GM12878 (cell line): ENCODE data around the gene SPARC. TPM values are rescaled to one million over a fixed set of nuclear protein-coding genes. Genes with fewer than 3 reads are reported as not detected.

ENCODE experiments used
- ATAC-seq: fragments of 200-7000 bp; cut with Tn5 transposase; 3 replicates; pipeline ENCODE4 v1.9.1; 2020; ENCODE audit warnings: mild to moderate bottlenecking, moderate library complexity
- BruUV-seq: library from RNA; stranded (reverse); fragments of 400-500 nt; replicated peaks from 2 replicates; lab custom pipeline; 2021; lab: Mats Ljungman, UMichigan
- CTCF ChIA-PET: fragments of 300-600 bp; sonication (Branson Sonifier 250); formaldehyde crosslinking; extraction: SDS; loops from one replicate; lab custom pipeline; 2021; ENCODE audit warnings: inconsistent platforms; lab: Yijun Ruan, JAX
- POLR2A ChIA-PET: fragments of 350-600 bp; formaldehyde crosslinking; extraction: SDS; loops from one replicate; lab custom pipeline; 2021; ENCODE audit warnings: inconsistent platforms; lab: Charles Lee
- RAD21 ChIA-PET: fragments of 300-600 bp; sonication (Branson Sonifier 250); formaldehyde crosslinking; loops from one replicate; lab custom pipeline; 2023; ENCODE audit warnings: antibody characterized with exemption; ENCODE audit not compliant: unreplicated experiment; lab: Charles Lee
- SMC1A ChIA-PET: fragments of 300-600 bp; sonication (Branson Sonifier 250); formaldehyde crosslinking; loops from one replicate; lab custom pipeline; 2023; ENCODE audit not compliant: unreplicated experiment, uncharacterized antibody; lab: Charles Lee
- DNase-seq: peaks from one replicate; pipeline ENCODE4 v3.0.0-alpha.2; 2011; ENCODE audit warnings: low read depth, low spot score
- FAIRE-seq: peaks from 3 replicates; lab custom pipeline; 2011; peaks lifted over from hg19 to GRCh38; lab: Jason Lieb, UNC
- H2AFZ ChIP-seq: 2 replicates; pipeline ENCODE4 v1.6.0; 2011; ENCODE audit warnings: low read depth, low read length, control low read depth; ENCODE audit not compliant: control insufficient read depth
- H3K27ac ChIP-seq: 2 replicates; pipeline ENCODE4 v1.5.1; 2011; ENCODE audit warnings: control low read depth; ENCODE audit not compliant: control insufficient read depth, insufficient read depth
- H3K27me3 ChIP-seq, 2 experiments: replicated peaks in 1 of 2; 2 replicates each; pipeline versions ENCODE4 v1.6.0 to v1.6.1; 2011; ENCODE audit warnings: low read length in 1 of 2; ENCODE audit not compliant: control insufficient read depth in 2 of 2, insufficient read depth in 2 of 2
- H3K36me3 ChIP-seq, 2 experiments: 2 replicates each; pipeline ENCODE4 v1.5.1; 2011; ENCODE audit warnings: low read length in 1 of 2; ENCODE audit not compliant: control insufficient read depth in 2 of 2, insufficient read depth in 2 of 2
- H3K4me1 ChIP-seq: 2 replicates; pipeline ENCODE4 v1.6.1; 2011; ENCODE audit warnings: mild to moderate bottlenecking, low read length, moderate library complexity, mixed read lengths; ENCODE audit not compliant: control insufficient read depth, insufficient read depth
- H3K4me2 ChIP-seq: 2 replicates; pipeline ENCODE4 v1.6.0; 2011; ENCODE audit warnings: control low read depth; ENCODE audit not compliant: control insufficient read depth, insufficient read depth
- H3K4me3 ChIP-seq: fragments of 200-600 bp; sonication (generic); 2 replicates; pipeline ENCODE4 v1.5.1; 2016
- H3K79me2 ChIP-seq: 2 replicates; pipeline ENCODE4 v1.6.0; 2011; ENCODE audit warnings: low read length; ENCODE audit not compliant: control insufficient read depth, insufficient read depth
- H3K9ac ChIP-seq: 2 replicates; pipeline ENCODE4 v1.8.0; 2011; ENCODE audit warnings: low read length, control low read depth, mixed read lengths; ENCODE audit not compliant: control insufficient read depth, insufficient read depth
- H3K9me3 ChIP-seq: replicated peaks from 3 replicates; pipeline ENCODE4 v1.5.1; 2011; ENCODE audit warnings: mild to moderate bottlenecking, low read length; ENCODE audit not compliant: control insufficient read depth, insufficient read depth
- H4K20me1 ChIP-seq: 2 replicates; pipeline ENCODE4 v1.6.0; 2011; ENCODE audit not compliant: control insufficient read depth, insufficient read depth
- BCLAF1 ChIP-seq: fragments of 450-650 bp; IDR thresholded peaks from 2 replicates; pipeline ENCODE4 v1.6.1; 2017; ENCODE audit warnings: antibody characterized with exemption, mild to moderate bottlenecking, moderate library complexity
- BRCA1 ChIP-seq: IDR thresholded peaks from 2 replicates; pipeline ENCODE4 v1.6.1; 2011; ENCODE audit warnings: low read depth, low read length, improper control_type of control experiment
- CBX3 ChIP-seq: fragments of 200-600 bp; sonication (generic); IDR thresholded peaks from 2 replicates; pipeline ENCODE4 v1.6.1; 2016; ENCODE audit warnings: low read depth, borderline replicate concordance
- CHD4 ChIP-seq: fragments of 200-600 bp; sonication (generic); IDR thresholded peaks from 2 replicates; pipeline ENCODE4 v1.6.1; 2016; ENCODE audit warnings: mild to moderate bottlenecking
- EGR1 ChIP-seq, 2 experiments: IDR thresholded peaks; 1 replicate in 1 of 2; 2 replicates in 1 of 2; pipeline ENCODE4 v1.6.1; 2011 to 2012; ENCODE audit warnings: low read depth in 2 of 2, low read length in 2 of 2, borderline replicate concordance in 1 of 2, mild to moderate bottlenecking in 1 of 2, moderate library complexity in 1 of 2
- KAT2A ChIP-seq: conservative IDR thresholded peaks from 2 replicates; pipeline ENCODE4 v1.6.1; 2011; ENCODE audit warnings: low read depth, low read length; ENCODE audit not compliant: control insufficient read depth
- KLF5 ChIP-seq: fragments of 450-650 bp; IDR thresholded peaks from 2 replicates; pipeline ENCODE4 v1.6.1; 2014; ENCODE audit warnings: mild to moderate bottlenecking; ENCODE audit not compliant: partially characterized antibody
- MEF2A ChIP-seq: IDR thresholded peaks from 2 replicates; pipeline ENCODE4 v1.6.1; 2011; ENCODE audit warnings: low read depth, mild to moderate bottlenecking, low read length, moderate library complexity; ENCODE audit not compliant: insufficient read depth
- MTA2 ChIP-seq: fragments of 450-650 bp; IDR thresholded peaks from 2 replicates; pipeline ENCODE4 v1.6.1; 2016; ENCODE audit warnings: low read depth, mild to moderate bottlenecking, moderate library complexity
- NFYA ChIP-seq: IDR thresholded peaks from 2 replicates; pipeline ENCODE4 v1.6.1; 2011; ENCODE audit warnings: low read depth, mild to moderate bottlenecking, low read length, improper control_type of control experiment, borderline replicate concordance
- NR2C2 ChIP-seq: IDR thresholded peaks from 2 replicates; pipeline ENCODE4 v1.6.1; 2011; ENCODE audit warnings: borderline replicate concordance, low read depth; ENCODE audit not compliant: control insufficient read depth, insufficient read length
- POLR2AphosphoS2 ChIP-seq: IDR thresholded peaks from 2 replicates; pipeline ENCODE4 v1.6.1; 2011; ENCODE audit warnings: low read depth, mild to moderate bottlenecking, low read length, improper control_type of control experiment, moderate library complexity
- RBBP5 ChIP-seq: fragments of 200-600 bp; sonication (generic); conservative IDR thresholded peaks from 2 replicates; pipeline ENCODE4 v1.6.1; 2016
- STAT3 ChIP-seq: IDR thresholded peaks from 2 replicates; pipeline ENCODE4 v1.6.1; 2011; ENCODE audit warnings: low read depth, low read length, improper control_type of control experiment
- TAF1 ChIP-seq: IDR thresholded peaks from 2 replicates; pipeline ENCODE4 v1.6.1; 2011; ENCODE audit warnings: mild to moderate bottlenecking, low read depth, low read length, borderline replicate concordance
- TCF7 ChIP-seq: IDR thresholded peaks from 2 replicates; pipeline ENCODE4 v1.6.1; 2014; ENCODE audit warnings: antibody characterized with exemption, borderline replicate concordance
- USF1 ChIP-seq: IDR thresholded peaks from 2 replicates; pipeline ENCODE4 v1.6.1; 2011; ENCODE audit warnings: borderline replicate concordance, low read depth, mild to moderate bottlenecking, moderate library complexity, mixed read lengths, low read length; ENCODE audit not compliant: insufficient read depth; ENCODE audit errors: extremely low read length
- ZNF24 ChIP-seq: fragments of 450-650 bp; IDR thresholded peaks from 2 replicates; pipeline ENCODE4 v1.6.1; 2017; ENCODE audit warnings: antibody characterized with exemption, mild to moderate bottlenecking
- WGBS: methylation state at CpG from one replicate; pipeline ENCODE4 v1.1.6; 2016; ENCODE audit warnings: low lambda C conversion rate; ENCODE audit not compliant: insufficient replicate concordance, insufficient coverage; ENCODE audit errors: missing lambda C conversion rate; 5-methylcytosine and 5-hydroxymethylcytosine counted together
- in situ Hi-C: fragments of 300-500 bp; cut with MboI; formaldehyde crosslinking; loops from 9 replicates; pipeline ENCODE4 v1.14.3; 2018; ENCODE audit warnings: mixed read lengths
- intact Hi-C: fragments of 100-400 bp; cut with micrococcal nuclease; formaldehyde crosslinking; loops from one replicate; pipeline ENCODE4 v1.14.2; 2022; ENCODE audit not compliant: unreplicated experiment
- polyA plus RNA-seq, 11 experiments: library from polyadenylated mRNA; depleted of rRNA in 4 of 11; unstranded in 6 of 11; stranded (reverse) in 5 of 11; fragments of >200 nt; fragmentation: Nextera tagmentation in 4 of 11; fragmentation: Illumina TruSeq in 1 of 11; extraction: Ambion mirVana in 4 of 11; extraction: Trizol in 1 of 11; gene quantifications; 1 replicate in 1 of 11; 2 replicates in 10 of 11; pipeline versions ENCODE4 v1.2.1 to v1.2.3, GENCODE V29; 2011 to 2016; ENCODE audit warnings: inconsistent platforms in 2 of 11, missing spikeins in 2 of 11, low read depth in 1 of 11
- total RNA-seq, 4 experiments: library from RNA; depleted of rRNA in 3 of 4; stranded (reverse); fragments of >200 nt in 3 of 4; fragmentation: Illumina TruSeq in 1 of 4; extraction: Trizol in 1 of 4; gene quantifications; 2 replicates each; pipeline versions ENCODE4 v1.2.1 to v1.2.3, GENCODE V29; 2013 to 2021

The SPARC gene
- total and polyA plus RNA-seq, 10 of the 15 experiments (the other 5 are each of a cell fraction or from before 2014, with no cell fraction given): 29.6 to 154 (median 57.0) TPM

GRCh38 chr5:151706906-151707305 is 20.2 kb upstream of the SPARC start (continued):
- TF ChIP-seq TAF1: no peak

GRCh38 chr5:151703780-151704179 is 17.1 kb upstream of the SPARC start:
- FAIRE-seq (no peak), DNase-seq (no peak), ATAC-seq (no peak)
- Histone ChIP-seq H3K9me3 (no peaks in the 10 kb centered on the region), H2AFZ (no peak overlapping the region; the same call in 1 of the 2 replicates), H3K4me1 (peaks cover 43% of the 10 kb centered on the region), H3K27me3 (no peaks in the 10 kb centered on the region), H3K4me3 (no peak overlapping the region), H3K9ac (no peak overlapping the region), H3K4me2 (no peak overlapping the region), H3K79me2 (no peaks in the 10 kb centered on the region), H3K27ac (no peak overlapping the region; the same call in 1 of the 2 replicates), H3K36me3 (no peaks in the 10 kb centered on the region), H4K20me1 (no peaks in the 10 kb centered on the region)
- BruUV-seq: no TSS peak
- WGBS: 48% methylated on average over 1 of the region's 1 CpG
- ChIA-PET POLR2A (interaction anchor here (0.8 kb wide), 1 partner anchor 17 kb away, joined by 6 read pairs; no protein-coding TSS in a partner anchor), CTCF (interaction anchor here (0.6 to 9.0 kb wide), 10 partner anchors 12 to 95 kb away, joined by 3 to 88 read pairs (median 7); partner anchors contain the start of gene G3BP1), SMC1A (interaction anchor here (0.9 to 6.4 kb wide), 12 partner anchors 8 to 52 kb away, joined by 3 to 103 read pairs (median 6); no protein-coding TSS in a partner anchor), RAD21 (interaction anchor here (1.3 to 2.5 kb wide), 6 partner anchors 17 to 68 kb away, joined by 3 to 29 read pairs (median 7); partner anchors contain the start of gene G3BP1)
- in situ Hi-C loops: no loop called here
- intact Hi-C loops: loop anchor here (5.0 kb wide), 1 partner anchor 41 kb away; no protein-coding TSS in a partner anchor
- TF ChIP-seq MEF2A (no peak), BCLAF1 (no peak), NR2C2 (no peak), ZNF24 (no peak), POLR2AphosphoS2 (no peak), TCF7 (no peak), NFYA (no peak), BRCA1 (no peak), MTA2 (no peak), STAT3 (no peak), USF1 (no peak), CHD4 (no peak), CBX3 (no peak), EGR1 (IDR thresholded peaks at IDR 0.05; ENCODE audit: borderline replicate concordance in 1 of 2, low read depth in 2 of 2, low read length in 2 of 2) (no peak), RBBP5 (no peak), KAT2A (no peak), KLF5 (no peak)
